Endothelial cell of umbilical vein (primary cell): ENCODE measurements around the gene LRCH1. TPM values are rescaled to one million over a fixed set of nuclear protein-coding genes. Genes with fewer than 3 reads are reported as not detected.
A peak's percentile ranks its signal among the peaks of the same experiment; 100 is the strongest.

ENCODE experiments used
- BruUV-seq: library from RNA; stranded (reverse); fragments of 400-500 nt; replicated peaks from 2 replicates; lab custom pipeline; 2021; lab: Mats Ljungman, UMichigan
- CTCF ChIA-PET: fragments of 300-600, 350-600 bp; sonication (Branson Sonifier 250); formaldehyde crosslinking; loops from one replicate; lab custom pipeline; 2021; ENCODE audit warnings: antibody characterized with exemption, inconsistent platforms; lab: Charles Lee
- POLR2A ChIA-PET: fragments of 300-600, 350-600 bp; sonication (Branson Sonifier 250); formaldehyde crosslinking; loops from one replicate; lab custom pipeline; 2021; ENCODE audit warnings: antibody characterized with exemption, inconsistent platforms; lab: Charles Lee
- DNase-seq: peaks from one replicate; pipeline ENCODE4 v3.0.0-alpha.2; 2011; ENCODE audit warnings: low read depth, low spot score
- FAIRE-seq: peaks from 2 replicates; lab custom pipeline; 2011; peaks lifted over from hg19 to GRCh38; lab: Jason Lieb, UNC
- H2AFZ ChIP-seq: 2 replicates; pipeline ENCODE4 v1.6.0; 2012; ENCODE audit warnings: low read depth, low read length, control low read depth, inconsistent platforms
- H3K27ac ChIP-seq: 2 replicates; pipeline ENCODE4 v1.5.1; 2011; ENCODE audit warnings: low read depth, mild to moderate bottlenecking, control low read depth, low read length, moderate library complexity; ENCODE audit not compliant: insufficient read depth
- H3K27me3 ChIP-seq, 2 experiments: 2 replicates each; pipeline versions ENCODE4 v1.6.0 to v1.6.1; 2011; ENCODE audit warnings: low read length in 2 of 2, mixed read lengths in 1 of 2; ENCODE audit not compliant: control insufficient read depth in 2 of 2, insufficient read depth in 2 of 2
- H3K36me3 ChIP-seq, 2 experiments: 2 replicates in 1 of 2; 3 replicates in 1 of 2; pipeline ENCODE4 v1.5.1; 2011; ENCODE audit warnings: low read length in 2 of 2, mild to moderate bottlenecking in 1 of 2, moderate library complexity in 1 of 2; ENCODE audit not compliant: control insufficient read depth in 2 of 2, insufficient read depth in 2 of 2; ENCODE audit errors: extremely low read depth in 1 of 2
- H3K4me1 ChIP-seq: 3 replicates; pipeline ENCODE4 v1.5.1; 2011; ENCODE audit warnings: mild to moderate bottlenecking, low read length; ENCODE audit not compliant: control insufficient read depth, insufficient read depth; ENCODE audit errors: extremely low read depth
- H3K4me2 ChIP-seq: 2 replicates; pipeline ENCODE4 v1.6.1; 2011; ENCODE audit warnings: low read length, control low read depth, mixed read lengths; ENCODE audit not compliant: insufficient read depth
- H3K4me3 ChIP-seq, 3 experiments: fragments of 200-600 bp in 1 of 3; sonication (generic), shearing (Covaris generic) in 1 of 3; replicated peaks in 1 of 3; 2 replicates each; pipeline ENCODE4 v1.5.1; 2011 to 2016; ENCODE audit warnings: control low read depth in 3 of 3, low read length in 3 of 3, mild to moderate bottlenecking in 2 of 3, inconsistent platforms in 1 of 3, low read depth in 1 of 3, moderate library complexity in 1 of 3; ENCODE audit not compliant: insufficient read depth in 1 of 3
- H3K79me2 ChIP-seq: 2 replicates; pipeline ENCODE4 v1.6.0; 2012; ENCODE audit warnings: low read length, inconsistent platforms; ENCODE audit not compliant: control insufficient read depth, insufficient read depth
- H3K9ac ChIP-seq: replicated peaks from 2 replicates; pipeline ENCODE3; 2011; ENCODE audit warnings: low read length, control low read depth; ENCODE audit not compliant: insufficient read depth; ENCODE audit errors: extremely low read depth
- H3K9me1 ChIP-seq: replicated peaks from 3 replicates; pipeline ENCODE4 v1.6.0; 2011; ENCODE audit warnings: mild to moderate bottlenecking, low read length; ENCODE audit not compliant: control insufficient read depth, insufficient read depth; ENCODE audit errors: extremely low read depth
- H3K9me3 ChIP-seq: replicated peaks from 2 replicates; pipeline ENCODE4 v1.5.1; 2012; ENCODE audit warnings: low read length, inconsistent platforms; ENCODE audit not compliant: control insufficient read depth, insufficient read depth
- H4K20me1 ChIP-seq: replicated peaks from 2 replicates; pipeline ENCODE3; 2011; ENCODE audit warnings: mild to moderate bottlenecking, low read length; ENCODE audit not compliant: control insufficient read depth, insufficient read depth; ENCODE audit errors: extremely low read depth
- CTCF ChIP-seq, 2 donors: IDR thresholded peaks; 1 replicate in 1 of 2; 2 replicates in 1 of 2; pipeline ENCODE4 v1.5.1; 2011; ENCODE audit warnings: low read length in 2 of 2, mild to moderate bottlenecking in 2 of 2, moderate library complexity in 2 of 2, control low read depth in 1 of 2, inconsistent platforms in 1 of 2, low read depth in 1 of 2; ENCODE audit not compliant: insufficient read depth in 1 of 2; ENCODE audit errors: extremely low read depth in 1 of 2
- EZH2 ChIP-seq: IDR thresholded peaks from 2 replicates; pipeline ENCODE4 v1.6.1; 2012; ENCODE audit warnings: borderline replicate concordance, low read depth, mild to moderate bottlenecking, moderate library complexity, low read length, inconsistent platforms; ENCODE audit not compliant: severe bottlenecking
- FOS ChIP-seq: IDR thresholded peaks from 2 replicates; pipeline ENCODE4 v1.6.1; 2011; ENCODE audit warnings: mild to moderate bottlenecking, low read length, moderate library complexity, borderline replicate concordance; ENCODE audit not compliant: insufficient read depth
- GATA2 ChIP-seq: IDR thresholded peaks from 2 replicates; pipeline ENCODE4 v1.7.0; 2011; ENCODE audit warnings: low read depth, mild to moderate bottlenecking, moderate library complexity, mixed read lengths, low read length; ENCODE audit not compliant: insufficient read length, insufficient read depth
- JUN ChIP-seq: IDR thresholded peaks from 2 replicates; pipeline ENCODE4 v1.6.1; 2011; ENCODE audit warnings: borderline replicate concordance, low read depth; ENCODE audit not compliant: insufficient read length, insufficient read depth
- MAX ChIP-seq: IDR thresholded peaks from 2 replicates; pipeline ENCODE4 v1.6.1; 2011; ENCODE audit not compliant: insufficient read depth, insufficient read length
- MYC ChIP-seq: IDR thresholded peaks from one replicate; pipeline ENCODE4 v1.6.1; 2011; ENCODE audit warnings: mild to moderate bottlenecking, low read depth, low read length
- POLR2A ChIP-seq: IDR thresholded peaks from 2 replicates; pipeline ENCODE4 v1.6.1; 2012; ENCODE audit warnings: low read depth, mild to moderate bottlenecking, control low read depth, low read length
- POLR2AphosphoS5 ChIP-seq: IDR thresholded peaks from 2 replicates; pipeline ENCODE4 v1.6.1; 2012; ENCODE audit warnings: low read depth, mild to moderate bottlenecking, control low read depth, low read length, moderate library complexity; ENCODE audit not compliant: insufficient read depth
- dilution Hi-C: fragments of 300-500 bp; cut with MboI; formaldehyde crosslinking; loops from one replicate; pipeline ENCODE4 v1.15.0; 2019; ENCODE audit warnings: low sequenced_read_pairs; ENCODE audit not compliant: extremely low pct_ligation_motif_present
- intact Hi-C: fragments of 100-400 bp; cut with micrococcal nuclease; formaldehyde crosslinking; loops from one replicate; pipeline ENCODE4 v1.10.0; 2022
- polyA plus RNA-seq, 4 experiments: library from polyadenylated mRNA; depleted of rRNA in 3 of 4; stranded (reverse) in 3 of 4; unstranded in 1 of 4; fragments of >200 nt; gene quantifications; 2 replicates each; pipeline versions ENCODE4 v1.2.1 to v1.2.3, GENCODE V29; 2011 to 2012; ENCODE audit warnings: missing spikeins in 1 of 4
- total RNA-seq: library from RNA; stranded (reverse); gene quantifications from 2 replicates; pipeline ENCODE4 v1.2.3, GENCODE V29; 2021

The LRCH1 gene
- total and polyA plus RNA-seq, 2 donors (not counting 3 experiments of a cell fraction or from before 2014, with no cell fraction given), result 5.4 to 16.5 TPM

- no peak overlapping the region for H3K4me3 ChIP-seq
- DNase-seq (peak; percentile 21), FAIRE-seq (no peak)
- no peaks in the 10 kb centered on the region for H3K27me3 ChIP-seq
- H3K36me3 ChIP-seq, result no peaks in the 10 kb centered on the region
- no peak overlapping the region for H2AFZ ChIP-seq
- dilution Hi-C loops (no loop called here), intact Hi-C loops (loop anchor here (1.0 to 2.0 kb wide), 4 partner anchors 14 to 118 kb away; no protein-coding TSS in a partner anchor)
- H4K20me1 ChIP-seq, result no peaks in the 10 kb centered on the region
- H3K9me3 ChIP-seq, result no peaks in the 10 kb centered on the region
- no peak overlapping the region for H3K27ac ChIP-seq
- H3K9me1 ChIP-seq, result no peaks in the 10 kb centered on the region
- H3K4me2 ChIP-seq, result no peak overlapping the region
- H3K79me2 ChIP-seq, result peaks cover 12% of the 10 kb centered on the region
- no peak overlapping the region for H3K9ac ChIP-seq
- H3K4me1 ChIP-seq, result peaks cover 31% of the 10 kb centered on the region
- TF ChIP-seq MAX (no peak), MYC (no peak), POLR2AphosphoS5 (no peak), GATA2 (no peak), EZH2 (no peak), POLR2A (no peak), FOS (no peak), JUN (no peak), CTCF (IDR thresholded peaks at IDR 0.05; ENCODE audit: extremely low read depth in 1 of 2, insufficient read depth in 1 of 2, low read depth in 1 of 2, low read length in 2 of 2) (no peak)
- ChIA-PET CTCF (interaction anchor here (0.9 to 2.3 kb wide), 5 partner anchors 11 to 117 kb away, joined by 4 to 12 read pairs (median 7); no protein-coding TSS in a partner anchor), POLR2A (interaction anchor here (1.1 kb wide), 1 partner anchor 16 kb away, joined by 3 read pairs; no protein-coding TSS in a partner anchor)
- no TSS peak for BruUV-seq
Measured at GRCh38 chr13:46668931-46669525, 116.1 kb downstream of the LRCH1 start.
